Epidermal melanocyte (primary cell): ENCODE measurements around the gene KIF9.
"Not testable (repeated sequence)": the region's sequence is repeated elsewhere in the genome, so short reads cannot be mapped to it uniquely, and the experiment has no call there.

ENCODE experiments used
- DNase-seq: peaks from one replicate; pipeline ENCODE4 v3.0.0; 2011; ENCODE audit warnings: low spot score; ENCODE audit not compliant: insufficient read length

Gene KIF9

GRCh38 chr3:47293822-47294221 lies 11.2 kb upstream of the KIF9 start:
- DNase-seq = no peak

GRCh38 chr3:47291754-47292420 lies 9.3 kb upstream of the KIF9 start:
- not testable (repeated sequence) for DNase-seq

- DNase-seq = no peak
Measured at GRCh38 chr3:47291158-47291753, 8.7 kb upstream of the KIF9 start.

DNA sequence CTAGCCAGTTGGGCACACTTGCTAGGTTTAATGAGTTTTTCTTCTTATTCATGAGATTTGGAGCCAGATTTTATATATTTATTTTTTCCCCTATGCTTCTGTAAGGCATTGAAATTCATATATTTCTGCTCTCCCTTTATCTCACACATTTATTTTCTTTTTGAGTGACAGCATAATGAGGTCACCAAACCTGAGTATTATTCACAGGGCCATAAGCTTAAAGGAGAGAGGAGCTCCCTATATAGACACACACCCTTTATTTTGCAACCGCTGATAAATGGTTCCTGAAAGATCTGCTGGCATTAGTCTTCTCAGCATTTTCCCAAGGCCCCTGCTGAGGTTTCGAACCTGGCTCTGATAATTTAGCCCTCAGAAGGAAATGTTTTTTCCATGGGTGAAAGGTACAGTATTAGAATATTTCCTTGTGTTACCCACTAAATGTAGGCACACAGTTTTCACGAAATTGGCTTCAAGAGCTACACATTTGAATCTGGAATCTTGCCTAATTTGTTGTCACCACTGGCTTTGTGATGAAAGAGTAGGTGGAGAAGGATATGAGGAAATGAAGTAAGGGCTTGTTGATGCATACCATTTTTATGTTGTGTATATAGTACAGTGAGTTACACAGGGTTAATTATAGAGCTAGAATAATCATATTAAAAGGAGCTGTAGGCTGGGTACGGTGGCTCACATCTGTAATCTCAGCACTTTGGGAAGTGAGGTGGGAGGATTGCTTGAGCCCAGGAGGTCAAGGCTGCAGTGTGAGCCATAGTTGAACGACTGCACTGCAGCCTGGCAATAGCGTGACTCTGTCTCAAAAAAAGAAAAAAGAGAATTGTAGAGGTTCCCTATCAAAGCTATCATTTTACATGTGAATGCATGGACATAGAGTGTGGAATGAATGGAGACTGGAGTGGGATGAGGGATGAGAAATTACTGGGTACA lies 6.6 kb upstream of the KIF9 start:
- DNase-seq = no peak

- no peak for DNase-seq
Measured at GRCh38 chr3:47283591-47284364, 1.2 kb upstream of the KIF9 start.

- DNase-seq = no peak
Measured at GRCh38 chr3:47283193-47283537, 566 bp upstream of the KIF9 start.

GRCh38 chr3:47280519-47280918 lies 2.1 kb downstream of the KIF9 start:
- no peak for DNase-seq

- DNase-seq = no peak
Measured at GRCh38 chr3:47276558-47276957, 6.0 kb downstream of the KIF9 start.

GRCh38 chr3:47274652-47275051 lies 7.9 kb downstream of the KIF9 start:
- no peak for DNase-seq

DNA sequence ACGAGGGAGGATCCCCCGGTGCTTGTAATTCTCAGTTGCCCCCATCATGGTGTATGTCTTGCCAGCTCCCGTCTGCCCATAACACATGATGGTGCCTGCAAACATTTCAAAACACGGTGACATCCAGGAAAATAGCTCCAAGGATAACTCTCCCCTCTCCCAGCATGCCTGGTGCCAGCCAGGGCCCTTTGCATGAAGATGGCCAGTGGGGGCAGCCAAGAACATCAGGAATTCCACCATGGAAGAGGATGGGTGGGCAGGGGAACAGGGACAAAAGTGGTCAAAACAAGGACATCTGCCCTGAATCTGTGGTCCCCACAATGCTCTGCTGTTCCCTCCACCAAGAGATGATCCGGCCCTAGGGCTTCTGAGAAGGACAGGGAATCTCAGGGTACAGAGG lies 9.0 kb downstream of the KIF9 start:
- DNase-seq = no peak

DNA sequence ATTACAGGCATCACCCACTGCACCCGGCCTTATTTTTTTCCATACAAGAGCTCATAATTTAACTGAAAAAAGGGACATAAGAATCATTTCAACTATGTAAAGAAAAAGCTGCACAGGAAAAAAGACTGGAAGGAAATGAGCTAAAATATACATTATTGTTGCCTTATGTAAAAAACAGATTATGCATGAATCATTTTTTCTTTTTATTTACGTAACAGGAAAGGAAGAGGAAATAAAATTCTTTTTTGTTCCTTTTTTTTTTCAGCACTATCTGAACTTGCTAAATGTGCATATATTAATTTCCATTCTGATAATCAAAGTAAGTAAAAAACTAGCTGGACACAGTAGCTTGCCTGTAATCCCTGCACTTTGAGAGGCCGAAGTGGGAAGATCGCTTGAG lies 12.1 kb downstream of the KIF9 start:
- no peak for DNase-seq

- DNase-seq = no peak
Measured at GRCh38 chr3:47267490-47267824, 15.1 kb downstream of the KIF9 start.

DNA sequence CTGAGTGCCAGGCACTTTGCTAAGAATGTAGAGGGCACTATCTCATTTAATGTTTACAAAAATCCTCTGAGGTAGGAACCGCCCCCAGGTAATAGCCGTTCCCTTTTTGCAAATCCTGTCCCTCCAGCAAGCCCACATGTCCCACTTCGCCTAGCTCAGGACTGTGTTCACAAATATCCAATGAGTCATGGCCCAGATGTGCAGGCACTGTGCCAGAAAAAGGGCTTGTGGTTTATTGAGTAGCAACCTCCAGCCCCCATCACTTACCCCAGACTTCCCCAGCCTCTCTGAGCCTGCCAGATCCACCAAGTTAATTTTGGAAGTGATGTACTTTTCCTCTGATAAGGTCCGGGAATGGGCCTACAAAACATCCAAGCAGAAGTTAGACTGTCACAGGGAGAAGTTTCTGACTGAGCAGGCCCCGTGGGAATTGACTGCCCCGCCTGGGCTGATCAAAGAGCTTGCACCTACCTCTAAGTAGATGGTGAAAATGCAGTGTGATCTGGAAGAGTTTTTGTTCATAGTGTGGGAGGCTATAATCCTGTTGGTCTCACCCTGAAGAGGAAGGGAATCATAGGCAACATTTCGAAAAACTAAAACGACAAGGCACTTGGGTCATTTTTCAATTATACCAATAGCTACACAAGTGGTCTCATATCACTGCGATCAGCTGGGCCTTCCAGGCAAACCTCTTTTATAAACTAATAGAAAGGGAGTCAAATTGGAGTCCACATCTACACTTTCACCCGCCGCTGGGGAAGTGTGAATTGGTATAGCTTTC lies 15.7 kb downstream of the KIF9 start:
- peak; percentile 42 for DNase-seq

GRCh38 chr3:47265725-47266428 lies 16.7 kb downstream of the KIF9 start:
- no peak for DNase-seq

DNA sequence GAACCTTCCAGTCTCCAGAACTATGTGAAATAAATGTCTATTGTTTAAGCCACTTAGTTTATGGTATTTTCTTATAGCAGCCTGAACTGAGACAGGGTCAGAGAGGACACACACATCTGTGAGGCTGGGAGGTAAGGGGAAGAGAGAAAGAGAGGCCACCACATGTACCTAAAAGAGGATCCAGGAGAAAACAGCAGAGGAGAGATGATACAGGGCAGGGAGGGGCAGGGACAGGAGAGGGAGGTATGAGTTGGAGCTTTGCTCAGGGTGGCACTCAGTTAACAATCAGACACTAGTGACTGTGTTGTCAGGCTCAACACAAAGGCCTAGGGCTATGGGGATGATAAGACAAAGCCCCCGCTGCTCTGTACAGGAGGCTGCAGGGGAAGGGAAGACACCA lies 17.6 kb downstream of the KIF9 start:
- DNase-seq = no peak

DNA sequence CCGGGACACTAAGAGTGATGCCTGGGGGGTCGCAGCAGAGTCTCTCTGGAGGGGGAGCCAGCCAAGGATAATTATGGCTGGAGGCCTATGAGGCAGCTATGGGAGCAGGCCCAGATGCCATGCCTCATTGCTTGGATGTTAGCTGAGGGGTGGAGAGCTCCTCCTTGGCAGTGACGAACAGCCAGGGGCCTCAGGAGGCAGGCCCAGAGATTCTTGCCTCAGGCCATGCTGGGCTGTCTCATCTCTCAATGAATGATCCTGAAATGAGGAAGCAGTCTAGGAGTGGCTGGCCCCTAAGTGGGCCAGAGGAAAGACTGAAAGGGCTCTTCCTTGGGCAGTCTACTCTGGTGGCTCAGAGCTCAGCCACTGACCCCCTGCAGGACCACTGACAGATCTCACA lies 21.3 kb downstream of the KIF9 start:
- DNase-seq = no peak

GRCh38 chr3:47260605-47261004 lies 22.0 kb downstream of the KIF9 start:
- DNase-seq = no peak

GRCh38 chr3:47259114-47259513 lies 23.5 kb downstream of the KIF9 start:
- no peak for DNase-seq

DNA sequence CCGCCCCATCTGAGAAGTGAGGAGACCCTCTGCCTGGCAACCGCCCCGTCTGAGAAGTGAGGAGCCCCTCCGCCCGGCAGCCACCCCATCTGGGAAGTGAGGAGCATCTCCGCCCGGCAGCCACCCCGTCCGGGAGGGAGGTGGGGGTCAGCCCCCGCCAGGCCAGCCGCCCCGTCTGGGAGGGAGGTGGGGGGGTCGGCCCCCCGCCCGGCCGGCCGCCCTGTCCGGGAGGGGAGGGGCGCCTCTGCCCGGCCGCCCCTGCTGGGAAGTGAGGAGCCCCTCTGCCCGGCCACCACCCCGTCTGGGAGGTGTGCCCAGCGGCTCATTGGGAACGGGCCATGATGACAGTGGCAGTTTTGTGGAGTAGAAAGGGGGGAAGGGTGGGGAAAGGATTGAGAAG lies 26.3 kb downstream of the KIF9 start:
- DNase-seq = not testable (repeated sequence)

- no peak for DNase-seq
Measured at GRCh38 chr3:47251689-47252088, 30.9 kb downstream of the KIF9 start.
